ENCODE results near the gene RARRES2.
"Not testable (repeated sequence)": the region's sequence is repeated elsewhere in the genome, so short reads cannot be mapped to it uniquely, and the experiment has no call there.

Gene RARRES2

DNA sequence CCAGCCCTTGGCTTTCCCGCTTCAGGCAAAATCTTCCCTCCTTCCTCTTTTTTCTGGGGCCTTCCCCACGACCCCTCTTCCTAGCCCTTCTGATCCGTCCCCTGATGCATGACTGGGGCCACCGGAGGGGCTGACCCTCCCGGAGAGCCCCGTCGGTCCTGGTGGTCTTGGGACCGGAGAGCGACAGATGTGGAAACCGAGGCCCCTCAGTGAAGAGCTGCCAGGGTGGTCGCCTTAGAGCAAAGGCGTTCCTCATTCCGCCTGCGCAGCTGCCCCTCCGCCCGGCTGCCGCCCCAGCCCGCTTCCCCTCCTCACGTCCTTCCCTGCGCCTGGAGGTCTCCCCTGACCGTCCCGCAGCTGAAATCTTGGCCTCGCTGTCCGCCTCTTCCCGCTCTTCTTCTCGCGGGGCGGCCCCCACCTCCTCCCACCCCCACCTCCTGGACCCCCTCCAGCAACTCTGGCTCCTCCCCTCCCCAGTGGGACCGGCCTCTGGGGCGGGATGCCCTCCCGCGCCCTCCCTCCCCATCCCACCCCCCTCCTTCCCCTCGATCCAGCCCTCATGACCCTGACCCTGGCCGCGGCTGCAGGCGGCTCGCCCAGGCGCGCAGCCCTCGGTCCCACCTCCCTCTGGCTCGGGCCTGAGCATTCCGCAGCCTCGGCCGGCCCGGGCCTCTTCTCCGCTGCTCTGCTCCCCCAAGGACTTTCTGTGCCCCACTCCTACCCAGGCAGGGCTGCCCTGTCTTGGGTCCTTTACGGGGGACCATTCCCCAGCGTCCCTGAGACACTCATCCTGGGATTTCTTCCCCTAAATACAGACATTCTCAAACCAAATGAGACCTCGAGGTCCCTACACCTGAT is at the start of gene RARRES2:
TSS of gene RARRES2 (minus strand) at position 367 of the 858 bp plus-strand sequence. CDS start 1,020 bp downstream, outside the sequence.
- no peak for DNase-seq

DNA sequence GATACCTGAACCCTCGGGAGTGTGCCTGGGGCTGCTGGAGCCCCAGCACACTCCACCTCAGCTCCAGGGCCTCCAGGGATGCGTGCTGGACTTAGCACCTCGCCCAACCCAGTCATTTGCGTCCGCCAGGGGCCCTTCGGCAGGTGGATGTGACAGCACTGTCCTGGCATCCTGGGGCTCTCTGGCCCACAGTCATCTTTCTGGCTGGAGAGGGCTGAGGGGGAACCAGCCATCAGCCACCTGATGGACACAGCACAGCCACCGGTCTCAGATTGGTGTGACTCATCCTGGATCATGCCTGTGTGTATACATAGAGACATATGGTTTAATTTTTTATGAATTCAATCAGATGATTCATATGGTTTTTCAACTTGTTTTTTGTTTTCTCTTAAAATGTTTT is 48.8 kb upstream of the RARRES2 start:
- no peak for DNase-seq

DNA sequence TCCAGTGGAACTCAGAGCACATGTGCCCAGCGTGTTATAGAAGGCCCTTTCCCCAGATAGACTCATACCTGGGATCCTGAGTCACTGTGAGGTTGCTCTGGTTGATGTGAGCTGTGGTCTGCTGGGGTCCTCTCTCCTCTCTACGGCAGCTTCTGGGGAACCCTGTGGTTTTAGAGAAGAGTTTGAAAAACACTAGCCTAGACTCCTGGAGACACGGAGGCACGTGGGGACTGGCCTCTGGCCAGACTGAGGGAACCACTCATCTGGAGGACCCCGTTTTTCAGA is 48.0 kb upstream of the RARRES2 start:
- no peak for DNase-seq

DNA sequence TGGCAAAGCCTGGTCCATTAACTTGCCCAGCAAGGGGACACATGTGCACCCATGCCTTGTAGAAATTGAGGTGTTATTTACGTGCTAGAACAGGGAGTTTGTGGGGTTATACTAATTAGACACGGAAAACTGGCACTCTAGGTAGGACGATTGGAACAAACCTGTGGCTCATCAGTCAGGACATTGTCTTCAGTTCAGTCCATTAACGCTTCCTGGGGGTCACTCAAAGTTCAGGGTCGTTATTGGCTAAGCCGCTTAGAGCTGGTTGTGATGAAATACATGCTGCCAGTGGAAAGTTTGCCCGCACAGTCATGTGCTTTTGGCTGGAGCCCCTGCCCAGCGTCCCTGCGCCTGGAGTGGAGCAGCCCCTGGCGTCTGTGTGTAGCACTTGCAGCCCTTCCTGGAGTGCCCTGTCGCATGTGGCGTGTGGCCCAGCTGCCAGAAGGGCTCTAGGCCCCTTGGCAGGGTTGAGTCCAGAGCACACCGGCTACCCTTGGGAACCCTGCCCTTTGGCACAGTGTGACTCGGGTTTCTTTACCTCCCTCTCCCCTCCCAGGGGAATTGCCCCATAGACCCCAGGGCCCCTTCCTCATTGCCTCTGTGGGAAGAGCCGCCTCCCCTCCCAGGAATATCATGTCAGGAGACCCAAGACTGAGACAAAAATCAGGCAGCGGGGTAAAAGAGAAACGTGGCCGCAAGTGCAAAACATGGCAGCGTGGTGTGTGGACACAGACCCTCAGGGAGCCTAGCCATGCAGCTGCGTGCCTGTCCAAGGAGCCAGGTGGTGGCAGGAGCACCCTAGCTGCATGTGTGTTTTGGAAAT is 47.5 kb upstream of the RARRES2 start:
- DNase-seq, result no peak

DNA sequence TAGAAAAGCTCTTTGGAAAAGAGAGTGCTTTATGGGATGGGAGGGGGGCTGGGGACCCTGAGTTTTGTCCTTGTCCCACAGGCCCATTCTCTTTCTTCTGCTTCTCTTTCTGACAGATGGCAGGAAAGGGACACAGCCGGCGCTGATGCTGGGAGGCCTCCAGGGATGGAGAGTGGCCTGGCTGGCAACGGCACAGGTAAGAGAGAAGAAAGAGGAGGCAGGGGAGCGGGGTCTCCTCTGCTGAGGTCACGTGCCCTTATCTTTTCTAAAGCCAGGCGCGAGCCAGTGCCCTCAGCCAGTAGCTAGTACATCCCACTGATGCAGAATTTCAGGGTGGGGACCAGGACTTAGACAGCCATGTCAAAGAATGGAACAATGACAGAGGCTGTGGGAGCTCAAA is 46.9 kb upstream of the RARRES2 start:
- no peak for DNase-seq

DNA sequence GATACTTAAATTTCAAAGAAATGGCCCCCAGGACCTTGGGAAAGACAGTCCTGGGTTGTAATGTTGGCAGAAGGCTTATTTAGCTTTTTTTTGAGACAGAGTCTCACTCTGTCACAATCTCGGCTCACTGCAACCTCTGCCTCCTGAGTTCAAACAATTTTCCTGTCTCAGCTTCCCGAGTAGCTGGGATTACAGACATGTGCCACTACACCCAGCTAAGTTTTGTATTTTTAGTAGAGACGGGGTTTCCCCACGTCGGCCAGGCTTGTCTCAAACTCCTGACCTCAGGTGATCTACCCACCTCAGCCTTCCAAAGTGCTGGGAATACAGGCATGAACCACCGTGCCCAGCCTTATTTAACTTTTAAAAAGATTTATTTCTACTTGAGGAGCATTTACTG is 44.5 kb upstream of the RARRES2 start:
- DNase-seq, result not testable (repeated sequence)

DNA sequence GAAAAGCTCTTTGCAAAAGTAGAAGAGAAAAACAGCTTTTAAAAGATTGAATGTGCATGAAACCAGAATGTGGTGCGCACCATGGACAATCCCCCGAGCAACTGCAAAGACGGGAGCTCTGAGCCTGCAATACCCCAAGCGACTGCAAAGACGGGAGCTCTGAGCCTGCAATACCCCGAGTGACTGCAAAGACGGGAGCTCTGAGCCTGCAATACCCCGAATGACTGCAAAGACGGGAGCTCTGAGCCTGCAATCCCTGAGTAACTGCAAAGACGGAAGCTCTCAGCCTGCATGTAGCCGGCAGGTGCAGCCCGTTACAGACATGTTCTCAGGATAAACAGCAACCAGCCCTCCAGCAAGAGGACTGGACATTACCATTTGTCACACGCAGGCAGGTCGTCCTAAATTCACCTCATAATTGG is 43.9 kb upstream of the RARRES2 start:
- no peak for DNase-seq

DNA sequence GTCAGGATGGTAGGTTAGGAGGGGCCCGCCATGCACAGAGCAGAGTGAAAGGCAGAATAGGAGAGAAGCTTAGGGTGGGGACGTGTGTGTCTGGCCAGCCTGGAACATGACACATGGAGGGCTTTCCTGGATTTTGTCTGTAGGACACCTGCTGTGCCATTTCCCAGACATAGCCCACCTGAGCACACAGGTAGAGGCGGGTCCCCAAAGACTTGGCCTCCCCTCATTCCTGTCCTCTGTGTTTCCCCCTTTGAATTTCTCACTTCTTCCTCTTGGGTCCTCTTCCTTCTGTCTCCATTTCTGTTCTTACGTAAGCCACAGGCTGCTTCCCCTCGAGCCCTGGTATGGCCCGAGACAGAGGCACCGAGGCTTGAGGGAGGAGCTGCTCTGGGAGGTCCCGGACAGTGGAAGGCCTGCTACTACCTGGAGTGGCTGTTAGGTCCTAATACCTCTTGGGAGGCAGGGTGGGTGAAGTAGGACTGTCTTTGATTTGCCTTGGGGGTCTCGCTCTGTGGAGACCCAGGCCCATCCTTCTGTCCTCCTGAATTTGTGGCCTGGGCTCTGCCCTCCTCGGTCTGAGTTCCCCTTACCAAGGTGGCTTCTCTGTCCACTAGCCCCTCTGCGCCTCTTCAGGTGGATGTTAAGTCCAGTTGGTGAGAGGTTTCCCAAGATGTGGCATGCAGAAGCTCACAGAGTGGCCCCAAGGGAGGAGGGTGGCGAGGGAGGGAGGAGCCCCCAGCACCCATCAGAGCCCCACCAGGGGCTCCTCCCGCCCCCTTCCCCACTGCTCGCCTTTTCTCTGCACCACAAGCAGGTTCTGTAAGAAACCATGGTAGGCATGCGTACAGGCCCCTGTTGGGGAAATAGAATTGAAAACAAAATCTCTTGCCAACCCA is 43.2 kb upstream of the RARRES2 start:
- DNase-seq, result no peak

DNA sequence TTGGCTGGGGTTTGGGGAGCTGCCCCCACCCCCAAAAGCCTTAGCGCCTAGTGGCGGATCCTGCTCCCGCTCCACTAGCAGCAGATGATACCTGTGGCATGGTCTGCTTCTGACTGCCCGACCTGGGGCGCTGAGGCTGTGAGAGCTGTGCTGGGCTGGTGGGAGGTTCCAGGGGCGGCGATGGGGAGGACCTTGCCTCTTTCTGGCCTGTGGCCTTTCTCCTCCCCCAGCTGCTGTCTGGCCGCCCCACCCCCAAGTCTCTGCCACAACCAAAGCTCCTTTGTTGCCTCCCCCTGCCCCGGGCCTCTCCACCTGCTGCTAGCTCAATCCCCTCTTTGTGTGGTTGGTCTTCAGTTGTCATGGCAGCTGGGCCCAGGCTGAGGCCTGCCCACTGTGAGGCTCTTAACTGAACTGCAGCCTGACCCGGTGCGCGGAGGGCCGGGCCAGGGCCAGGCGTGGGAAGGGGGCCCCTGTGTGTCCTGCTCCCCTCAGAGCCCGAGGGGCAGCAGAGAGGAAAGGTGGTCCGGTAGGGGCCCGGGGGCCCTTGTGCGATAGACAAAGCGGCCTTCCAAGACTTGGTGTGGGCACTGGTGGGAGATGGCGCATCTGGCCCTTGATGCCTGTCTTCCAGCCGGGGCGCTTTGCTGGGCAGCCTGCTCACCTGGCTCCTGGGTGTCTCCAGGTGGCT is 42.4 kb upstream of the RARRES2 start:
- DNase-seq, result no peak

DNA sequence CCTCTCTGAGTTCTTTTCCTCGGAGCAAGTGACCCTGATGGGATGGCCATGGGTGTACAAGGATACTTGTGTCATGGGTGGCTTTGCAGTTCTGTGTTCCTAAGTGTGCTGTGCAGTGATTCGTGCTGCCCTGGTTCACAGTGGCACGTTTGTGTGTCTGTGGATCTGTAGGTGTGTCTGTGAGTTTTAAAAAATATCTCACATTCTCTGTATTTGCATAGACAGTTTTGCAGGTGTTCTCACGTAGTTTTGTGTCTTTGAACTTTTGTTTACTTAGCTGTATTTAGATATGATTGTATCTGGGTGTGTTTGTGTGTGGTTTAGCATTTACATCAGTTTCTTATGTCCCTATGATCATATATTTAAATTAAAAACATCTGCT is 41.4 kb upstream of the RARRES2 start:
- no peak for DNase-seq

DNA sequence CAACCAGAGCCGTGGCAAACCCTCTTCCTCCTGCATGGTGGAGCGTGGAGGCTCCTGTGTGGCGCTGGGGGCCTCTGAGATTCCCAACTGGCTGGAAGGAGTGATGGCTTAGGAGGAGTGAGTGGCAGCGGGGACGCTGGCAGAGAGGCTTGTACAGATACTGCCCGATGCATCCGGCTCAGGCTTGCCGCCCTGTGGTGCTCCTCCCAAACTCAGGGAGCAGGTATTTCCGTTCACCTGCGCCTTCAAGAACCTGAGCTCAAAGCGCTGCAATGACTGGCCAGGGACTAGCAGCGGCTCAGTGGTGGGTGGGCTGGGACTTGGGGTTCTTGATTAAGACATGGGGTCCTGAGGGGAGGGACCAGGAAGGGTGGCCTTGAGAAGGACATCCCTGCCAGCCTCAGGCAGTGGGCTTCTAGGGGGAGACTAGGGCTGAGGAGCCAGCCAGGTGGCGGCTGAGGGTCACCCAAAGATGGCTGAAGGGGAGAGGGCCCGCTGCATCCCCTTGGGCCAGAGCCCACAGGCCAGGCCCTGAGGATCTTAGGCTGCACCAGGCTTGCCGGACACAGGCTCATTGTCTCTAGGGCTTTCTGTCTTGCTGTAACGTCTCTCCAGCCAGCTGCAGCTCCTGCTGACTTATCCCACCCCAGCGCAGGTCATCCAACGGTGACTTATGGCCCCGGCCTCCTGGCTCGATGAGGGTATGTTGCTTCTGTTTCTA is 40.9 kb upstream of the RARRES2 start:
- no peak for DNase-seq

DNA sequence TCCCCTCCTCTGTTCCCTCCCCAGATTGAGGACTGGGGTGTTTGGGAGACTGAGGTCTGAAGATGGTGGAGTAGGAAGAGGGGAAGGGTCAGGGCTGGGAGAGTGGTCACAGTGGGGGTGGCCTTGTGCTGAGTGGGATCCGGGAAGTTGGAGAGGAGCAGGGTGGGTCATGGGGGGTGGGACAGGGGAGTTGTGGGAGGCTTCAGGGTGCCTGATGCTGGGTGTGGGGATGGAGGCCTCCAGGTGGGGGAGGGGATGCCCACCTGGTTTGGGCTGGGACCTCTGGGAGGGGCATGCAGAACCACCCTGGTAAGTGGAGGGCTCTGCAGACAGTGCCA is 40.3 kb upstream of the RARRES2 start:
- DNase-seq, result no peak

DNA sequence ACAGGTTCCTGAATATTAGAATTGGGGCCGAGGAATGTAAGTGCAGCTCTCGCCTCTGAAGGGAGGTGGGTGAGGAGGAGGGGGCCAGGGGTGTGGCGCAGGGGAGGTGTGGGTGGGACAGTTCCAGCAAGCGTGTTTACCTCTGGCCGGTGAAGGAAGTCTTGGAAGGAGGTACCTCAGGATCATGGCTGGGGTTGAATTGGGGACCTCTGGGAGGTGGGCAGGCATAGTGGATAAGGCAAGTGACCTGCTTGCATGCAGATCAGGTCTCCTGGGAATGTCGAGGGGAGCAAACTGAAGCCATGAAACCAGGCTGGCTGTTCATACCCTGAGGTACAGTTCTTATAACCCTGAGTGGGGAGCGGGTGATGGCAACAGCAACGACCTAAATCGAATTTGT is 39.7 kb upstream of the RARRES2 start:
- DNase-seq, result no peak

DNA sequence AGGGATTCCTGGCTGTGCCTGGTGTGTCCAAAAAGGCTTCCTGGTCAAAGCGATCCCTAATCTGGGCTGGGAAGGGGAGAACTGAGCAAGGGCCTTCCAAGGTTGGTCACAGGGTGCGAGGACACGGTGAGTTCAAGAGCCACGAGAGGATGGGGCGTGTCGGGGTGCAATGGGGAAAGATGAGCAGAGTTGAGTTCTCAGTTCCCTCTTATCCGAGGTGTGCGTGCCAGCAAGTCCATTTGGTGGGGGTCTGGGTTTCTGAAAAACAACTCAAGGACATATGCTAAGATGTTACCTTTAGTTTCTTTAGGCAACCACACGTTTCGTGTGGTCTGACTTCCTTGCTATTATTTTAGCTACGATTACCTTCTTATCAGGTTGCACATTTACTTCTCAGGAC is 39.0 kb upstream of the RARRES2 start:
- DNase-seq, result no peak

DNA sequence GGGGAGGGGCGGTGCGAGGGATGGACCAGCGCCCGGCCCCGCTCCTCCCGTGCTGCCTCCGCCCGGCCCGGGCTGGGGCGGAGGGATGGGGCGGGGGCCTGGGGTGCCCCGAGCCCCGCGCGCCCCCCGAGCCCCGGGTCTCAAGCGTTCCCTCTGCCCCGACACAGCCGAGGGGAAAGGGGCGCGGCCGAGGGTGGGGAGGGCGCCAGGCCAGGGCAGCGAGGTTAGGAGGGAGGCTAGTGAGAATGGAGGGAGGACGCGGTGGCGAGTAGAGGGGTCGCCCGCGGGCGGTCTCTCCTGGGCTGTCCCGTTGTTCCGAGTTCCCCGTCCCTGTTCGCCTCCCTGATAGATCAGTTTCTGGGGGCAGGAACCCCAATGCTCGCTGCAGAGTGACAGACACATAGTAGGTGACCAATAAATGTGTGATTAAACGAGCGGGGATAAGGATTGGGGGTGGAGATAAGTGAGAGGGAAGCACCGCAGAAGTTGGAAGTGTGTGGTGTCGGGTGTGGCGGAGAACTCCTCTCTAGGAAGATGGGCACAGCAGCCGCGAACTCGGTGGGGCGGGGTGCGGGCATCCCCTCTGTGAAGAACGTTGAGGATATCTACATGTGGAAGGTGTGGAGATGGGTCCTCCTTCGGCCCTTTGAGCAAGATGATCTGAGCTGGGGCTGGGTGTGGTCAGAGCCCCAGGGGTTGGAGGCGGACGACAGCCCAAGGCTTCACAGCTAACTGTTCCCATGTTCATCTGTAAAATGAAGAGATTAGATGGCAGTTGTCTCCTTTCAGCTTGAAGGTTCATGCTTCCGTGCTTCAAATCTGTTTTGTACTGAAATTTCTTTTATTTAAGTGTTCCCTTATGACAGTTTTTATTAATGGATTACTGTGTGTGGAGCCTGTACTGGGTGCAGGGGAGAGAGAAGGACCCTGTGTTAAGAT is 38.3 kb upstream of the RARRES2 start:
- DNase-seq, result peak; percentile 25

DNA sequence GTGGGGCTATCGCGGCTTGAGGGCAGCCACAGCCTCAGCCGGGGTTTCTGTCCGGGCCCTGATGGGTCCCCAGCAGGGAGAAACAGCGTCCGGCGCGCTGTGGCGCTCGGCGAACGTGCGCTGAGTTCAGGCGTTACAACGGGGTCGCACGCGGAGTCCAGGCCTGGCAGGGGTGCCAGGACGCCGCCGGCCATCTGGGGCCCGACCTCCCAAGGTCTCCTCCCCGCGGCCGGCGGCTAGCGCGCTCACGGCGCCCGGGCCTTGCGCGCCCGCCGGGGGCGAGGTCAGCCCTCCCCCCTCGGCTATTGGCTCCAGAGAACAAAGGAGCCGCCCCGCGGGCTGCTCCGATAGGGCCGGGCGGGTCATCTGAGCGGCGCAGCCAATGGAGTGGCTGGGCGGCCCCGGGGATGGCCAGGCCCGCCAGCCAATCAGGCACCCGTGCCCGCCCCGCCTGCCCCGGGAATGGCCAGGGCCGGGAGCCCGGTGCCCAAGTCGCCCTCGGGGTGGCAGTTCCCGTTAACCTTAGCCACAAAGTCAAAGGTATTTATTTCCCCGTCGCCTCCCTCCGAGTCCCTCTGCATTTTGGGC is 37.5 kb upstream of the RARRES2 start, which contains the start of gene ZNF775:
TSS of gene ZNF775 (plus strand) at position 478 of the 588 bp plus-strand sequence. CDS start 9,141 bp downstream, outside the sequence.
- DNase-seq, result peak; percentile 94

DNA sequence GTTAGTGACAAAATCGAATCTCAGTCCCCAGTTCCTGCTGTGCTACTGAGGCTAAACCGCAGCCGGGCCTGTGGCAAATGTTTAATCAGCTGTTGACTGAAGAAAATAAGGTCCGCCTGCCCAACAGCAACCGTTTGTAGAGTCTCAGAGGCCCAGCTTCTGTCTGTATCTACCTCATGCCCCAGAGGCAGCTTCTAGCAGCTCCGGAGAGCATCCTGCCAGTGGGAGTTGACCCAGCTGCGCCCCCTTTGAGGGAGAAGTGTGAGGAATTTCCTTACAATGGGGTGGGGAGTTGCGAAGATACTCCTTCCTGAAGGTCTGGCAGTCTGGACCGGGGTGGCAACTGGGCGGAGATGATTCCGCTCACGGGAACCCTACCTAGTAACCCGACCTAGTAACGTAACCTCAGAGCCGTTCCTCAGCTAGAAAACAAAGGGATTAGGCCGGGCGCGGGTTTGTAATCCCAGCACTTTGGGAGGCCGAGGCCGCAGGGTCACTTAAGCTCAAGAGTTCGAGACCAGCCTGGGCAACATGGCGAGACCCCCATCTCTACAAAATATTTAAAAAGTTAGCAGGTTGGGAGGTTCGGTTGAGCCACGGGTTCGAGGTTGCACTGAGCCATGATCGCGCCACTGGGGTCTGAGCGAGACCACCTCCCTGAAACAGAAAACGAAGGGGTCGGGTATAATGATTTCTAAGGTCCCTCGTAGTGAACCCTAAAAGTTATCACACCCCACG is 36.9 kb upstream of the RARRES2 start:
- peak; percentile 38 for DNase-seq

DNA sequence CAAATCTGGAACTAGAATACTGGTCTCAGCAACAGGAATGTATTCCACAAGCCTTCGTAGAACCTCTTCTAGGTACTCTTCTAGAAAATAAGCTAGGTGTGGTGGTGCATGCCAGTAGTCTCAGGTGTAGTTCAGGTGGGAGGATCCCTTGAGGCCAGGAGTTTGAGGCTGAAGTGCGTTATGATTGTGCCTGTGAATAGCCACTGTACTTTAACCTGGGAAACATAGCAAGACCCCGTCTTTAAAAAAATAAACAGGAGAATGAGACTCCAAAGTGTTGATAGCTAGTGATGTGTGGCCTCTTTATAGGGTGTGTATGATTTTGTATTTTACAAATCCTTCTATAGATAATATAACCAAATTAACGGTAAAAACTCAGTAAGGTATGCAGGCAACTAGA is 36.2 kb upstream of the RARRES2 start:
- no peak for DNase-seq

DNA sequence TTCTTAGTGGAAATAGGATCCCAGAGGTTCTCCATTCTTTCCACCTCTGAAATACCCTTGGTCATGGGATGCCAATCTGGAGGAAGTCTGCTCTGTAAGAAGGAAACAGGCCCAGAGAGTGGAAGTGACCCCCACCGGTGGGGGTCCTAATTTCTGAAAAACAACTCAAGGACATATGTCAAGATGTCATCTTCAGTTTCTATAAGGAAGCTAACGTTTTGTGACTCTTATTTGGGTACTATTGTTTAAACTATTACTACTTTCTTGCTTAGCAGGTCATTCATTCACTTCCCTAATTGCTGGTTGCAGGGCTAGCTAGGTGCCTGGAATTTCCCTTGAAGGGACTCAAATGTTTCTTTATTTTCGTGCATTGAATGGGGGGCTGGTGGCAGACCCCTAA is 35.8 kb upstream of the RARRES2 start:
- no peak for DNase-seq

DNA sequence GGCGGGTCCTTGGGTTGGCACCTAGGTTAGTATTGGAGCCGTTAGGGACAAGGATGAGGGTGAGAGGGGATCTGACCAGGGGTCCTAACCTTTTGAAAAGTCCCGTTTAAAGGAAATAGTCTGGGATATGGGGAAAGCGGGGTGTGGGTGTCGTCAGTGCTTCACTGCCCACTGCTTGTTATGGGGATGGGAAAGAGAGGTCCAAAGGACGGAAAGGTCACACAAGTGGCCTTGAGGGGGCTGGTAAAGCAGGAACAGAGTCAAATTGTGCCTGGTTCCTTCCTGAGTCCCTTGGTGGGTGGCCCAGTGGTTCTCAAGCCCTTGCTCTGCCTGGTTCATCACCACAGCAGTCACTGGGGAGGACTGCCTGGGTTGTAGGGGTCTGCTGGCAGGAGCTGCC is 35.1 kb upstream of the RARRES2 start:
- no peak for DNase-seq
